HG02981 (cell line): Measurements from ENCODE around the gene NANS.
"Not testable (repeated sequence)": the region's sequence is repeated elsewhere in the genome, so short reads cannot be mapped to it uniquely, and the experiment has no call there.

Source experiments
- ATAC-seq: cut with Tn5 transposase; IDR thresholded peaks from one replicate; pipeline ENCODE4 v1.9.1; 2021; ENCODE audit warnings: mild to moderate bottlenecking, moderate library complexity; ENCODE audit not compliant: unreplicated experiment

Gene NANS

DNA sequence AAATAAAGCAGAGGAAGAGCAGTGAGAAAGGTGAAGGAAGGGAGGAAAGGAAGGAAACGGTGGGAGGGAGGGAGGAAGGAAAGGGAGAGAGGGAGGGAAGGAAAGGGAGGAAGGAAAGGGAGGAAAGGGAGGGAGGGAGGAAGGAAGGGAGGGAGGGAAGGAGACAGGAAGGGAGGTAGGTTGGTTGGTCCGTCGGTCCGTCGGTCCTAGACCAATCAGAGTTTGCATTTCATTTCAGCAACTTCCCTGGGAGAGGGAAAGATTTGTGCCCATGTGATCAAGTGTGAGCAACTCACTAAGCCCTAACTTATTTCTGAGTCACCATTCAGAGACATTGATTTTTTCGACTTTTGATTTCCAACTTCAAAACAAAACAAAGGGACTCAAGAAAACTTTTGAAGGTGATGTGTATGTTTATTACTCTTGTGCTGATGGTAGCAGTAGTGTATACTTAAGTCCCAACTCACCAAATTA, 18.8 kb downstream of the NANS start:
- ATAC-seq: no peak

- not testable (repeated sequence) for ATAC-seq
These were observed 20.0 kb downstream of the NANS start for GRCh38 chr9:98076514-98076890.

DNA sequence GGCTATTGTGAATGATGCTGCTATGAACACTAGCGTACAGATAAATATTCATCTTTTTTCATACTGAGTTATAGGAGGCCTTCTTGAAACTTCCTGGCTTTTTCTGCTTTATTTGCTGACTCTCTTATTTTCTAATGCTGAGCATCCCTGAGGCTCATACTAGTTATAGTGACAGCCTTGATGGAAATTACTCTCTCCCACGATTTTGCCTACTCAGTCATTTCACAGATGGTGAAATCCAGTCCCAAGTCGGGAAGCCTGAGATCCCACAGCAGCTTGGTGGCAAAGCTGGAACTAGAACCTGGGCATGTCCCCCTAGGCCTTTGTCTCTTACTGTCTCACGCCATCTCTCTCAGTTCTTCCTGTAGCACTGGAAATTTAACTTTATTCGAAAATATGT, 22.4 kb downstream of the NANS start:
- ATAC-seq: no peak

DNA sequence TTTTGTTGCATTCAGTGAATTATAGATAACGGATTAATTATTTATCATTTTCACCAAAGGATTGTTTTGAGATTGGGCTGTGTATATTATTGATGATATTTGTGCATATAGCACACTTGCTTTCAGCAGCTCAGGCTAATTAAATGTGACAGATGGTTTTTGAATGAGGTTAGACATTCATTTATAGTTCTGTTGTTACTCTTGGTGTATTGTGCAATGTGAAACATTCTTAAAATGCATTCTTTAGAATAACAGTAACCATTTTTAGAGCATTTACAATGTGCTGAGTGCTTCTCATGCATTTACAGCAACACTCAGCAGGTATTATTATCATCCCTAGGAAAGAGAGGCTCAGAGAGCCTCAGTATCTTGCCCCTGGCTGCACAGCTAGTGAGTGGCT, 23.8 kb downstream of the NANS start:
- ATAC-seq: no peak

DNA sequence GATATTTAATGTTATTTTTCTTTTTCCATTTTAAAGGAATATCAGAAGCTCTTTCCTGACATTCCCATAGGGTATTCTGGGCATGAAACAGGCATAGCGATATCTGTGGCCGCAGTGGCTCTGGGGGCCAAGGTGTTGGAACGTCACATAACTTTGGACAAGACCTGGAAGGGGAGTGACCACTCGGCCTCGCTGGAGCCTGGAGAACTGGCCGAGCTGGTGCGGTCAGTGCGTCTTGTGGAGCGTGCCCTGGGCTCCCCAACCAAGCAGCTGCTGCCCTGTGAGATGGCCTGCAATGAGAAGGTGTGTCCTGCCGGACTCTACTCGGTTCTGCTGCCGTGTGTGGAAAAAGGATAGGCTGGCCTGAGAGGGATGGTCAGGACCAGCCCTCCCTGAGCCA, 24.2 kb downstream of the NANS start:
- ATAC-seq: no peak

- ATAC-seq: no peak
These were observed 25.1 kb downstream of the NANS start for GRCh38 chr9:98081477-98082219.

GRCh38 chr9:98083061-98083501, 26.5 kb downstream of the NANS start:
- no peak for ATAC-seq

GRCh38 chr9:98083566-98084183, 27.1 kb downstream of the NANS start:
- no peak for ATAC-seq

GRCh38 chr9:98084396-98084795, 27.9 kb downstream of the NANS start:
- ATAC-seq: no peak

DNA sequence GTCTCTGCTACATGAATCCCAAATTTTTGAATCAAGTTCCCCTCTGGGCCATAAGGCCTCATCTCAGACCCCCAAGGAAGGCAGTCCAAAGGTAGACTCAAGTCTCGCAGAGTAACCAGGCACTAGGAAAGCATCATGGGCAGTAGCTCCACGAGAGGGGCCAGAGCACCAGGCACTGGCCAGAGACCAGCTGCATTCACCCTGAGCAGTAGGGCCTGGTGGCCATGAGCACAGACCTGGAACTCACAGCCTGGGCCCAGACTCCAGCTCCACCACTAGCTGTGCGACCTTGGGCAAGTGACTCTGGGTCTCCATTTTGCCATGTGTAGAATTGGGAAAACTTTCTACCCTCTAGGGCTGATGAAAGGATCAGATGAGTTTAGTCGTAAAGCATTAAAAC, 28.5 kb downstream of the NANS start:
- no peak for ATAC-seq

GRCh38 chr9:98085944-98086343, 29.4 kb downstream of the NANS start:
- ATAC-seq: no peak

- ATAC-seq: no peak
These were observed 29.9 kb downstream of the NANS start for GRCh38 chr9:98086461-98086860.

GRCh38 chr9:98087420-98088354, 31.2 kb downstream of the NANS start:
- ATAC-seq: peak; percentile 50

GRCh38 chr9:98090674-98091073, 34.1 kb downstream of the NANS start:
- not testable (repeated sequence) for ATAC-seq

DNA sequence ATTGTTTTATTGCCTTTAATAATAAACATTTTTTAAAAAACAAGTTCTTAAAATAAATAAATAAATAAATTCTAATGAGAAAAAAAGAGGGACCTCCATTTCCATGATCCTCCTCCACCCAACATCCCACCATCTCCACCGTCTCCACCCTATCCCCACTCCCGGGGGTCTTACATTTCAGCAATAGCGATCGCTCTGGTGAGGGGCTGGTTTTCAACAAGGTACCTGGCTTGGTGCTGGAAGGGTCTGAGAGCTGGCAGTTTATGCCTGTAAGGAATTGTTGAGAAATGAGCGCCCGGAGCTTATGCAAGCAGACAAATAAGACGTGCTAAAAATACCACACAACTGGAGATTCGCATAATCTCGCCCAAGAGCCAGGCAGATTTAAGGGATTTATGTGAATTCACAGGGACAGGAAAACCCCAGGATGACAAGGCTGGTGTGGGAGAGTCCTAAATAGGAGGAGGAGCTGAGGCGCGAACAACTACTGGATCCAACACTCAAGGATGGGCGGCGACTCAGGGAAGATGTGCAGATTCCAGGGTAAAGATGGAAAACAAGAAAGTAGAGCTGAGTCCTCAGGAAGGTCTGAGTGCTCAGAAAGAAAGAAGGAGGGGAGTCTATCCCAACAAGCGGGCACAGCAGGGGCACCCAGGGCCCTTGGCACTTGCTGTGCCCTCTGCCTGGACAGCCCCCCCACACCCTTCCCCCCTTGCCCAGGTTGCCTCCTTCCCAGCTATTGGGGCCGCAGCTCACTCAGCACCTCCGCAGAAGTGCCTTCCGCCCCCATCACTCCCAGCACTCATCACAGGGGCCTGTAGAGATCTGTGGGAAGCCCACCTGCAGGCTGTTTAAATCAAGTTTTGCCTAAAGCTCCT, 35.4 kb downstream of the NANS start:
- ATAC-seq: no peak

- no peak for ATAC-seq
These were observed 36.0 kb downstream of the NANS start for GRCh38 chr9:98092613-98092931.

DNA sequence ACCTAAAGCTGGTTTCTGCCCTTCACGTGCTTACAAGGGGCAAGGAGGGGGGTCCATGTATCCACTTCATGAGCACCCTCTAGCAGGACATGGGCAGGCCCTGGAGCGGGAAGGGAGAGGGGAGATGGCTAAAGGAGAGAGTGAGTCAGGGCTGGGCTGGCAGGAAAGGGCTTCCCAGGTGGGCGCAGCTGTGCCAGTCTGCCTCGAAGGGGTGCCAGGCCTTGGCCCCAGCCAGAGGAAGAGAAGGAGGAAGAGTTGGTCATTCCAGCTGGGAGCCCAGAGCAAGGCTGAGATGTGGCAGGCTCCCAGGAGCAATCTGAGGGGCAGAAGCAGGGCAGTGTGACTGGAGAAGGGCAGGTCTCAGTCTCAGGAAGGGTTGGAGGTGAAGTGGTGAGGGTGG, 37.8 kb downstream of the NANS start:
- ATAC-seq: no peak

DNA sequence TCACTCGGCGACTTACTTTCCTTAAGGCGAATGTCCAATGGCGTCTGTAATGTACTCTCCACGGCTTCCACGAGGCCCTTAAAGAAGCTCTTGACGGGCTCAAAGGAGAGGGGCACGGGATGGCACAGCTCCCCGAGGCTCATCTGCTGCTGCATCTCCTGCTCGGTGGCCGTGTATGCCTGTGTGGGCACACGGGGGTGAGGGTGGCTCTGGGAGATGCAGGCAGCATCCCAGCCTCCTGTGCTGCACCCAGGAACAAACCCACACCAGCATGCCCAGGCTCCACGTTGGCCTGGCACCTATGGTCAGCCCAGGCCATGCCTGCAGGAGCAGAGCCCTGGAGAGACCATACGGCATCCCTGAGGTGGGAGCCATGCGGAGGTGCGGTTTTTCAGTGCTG, 38.3 kb downstream of the NANS start:
- ATAC-seq: no peak

DNA sequence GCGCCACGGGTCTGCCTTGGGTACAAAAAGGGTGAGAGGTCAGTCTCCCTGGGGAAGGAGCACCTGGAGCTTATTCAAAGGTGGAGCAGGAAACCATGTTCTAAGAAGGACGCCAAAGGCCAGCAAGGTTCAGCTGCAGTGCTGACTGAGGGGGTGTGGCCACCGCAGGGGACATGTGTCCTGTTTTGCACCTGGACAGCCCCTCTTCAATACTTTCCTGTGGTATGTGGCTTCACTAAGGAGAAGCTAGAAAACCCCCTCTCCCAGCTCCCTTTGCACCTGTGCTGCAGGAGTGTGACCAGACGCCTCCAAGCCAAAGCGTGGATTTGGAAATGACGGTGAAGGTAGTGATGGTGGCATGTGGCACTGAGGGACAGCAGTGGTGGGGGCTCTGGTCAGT, 38.9 kb downstream of the NANS start:
- ATAC-seq: no peak

- ATAC-seq: no peak
These were observed 39.6 kb downstream of the NANS start for GRCh38 chr9:98096091-98096490.

- no peak for ATAC-seq
These were observed 41.3 kb downstream of the NANS start for GRCh38 chr9:98097836-98098235.
